Karpas-422 (cell line): ENCODE data around the gene PTPN14. TPM values are rescaled to one million over a fixed set of nuclear protein-coding genes. Genes with fewer than 3 reads are reported as not detected.

Experiments used
- DNase-seq: peaks from one replicate; pipeline ENCODE4 v3.0.0-alpha.2; 2015
- H2AFZ ChIP-seq: fragments of 200-600 bp; sonication (generic); 2 replicates; pipeline ENCODE4 v1.6.1; 2014; ENCODE audit warnings: antibody characterized with exemption, low read length, mixed read lengths
- H3K27ac ChIP-seq: fragments of 200-600 bp; sonication (generic); 2 replicates; pipeline ENCODE4 v1.5.1; 2014; ENCODE audit warnings: mild to moderate bottlenecking, low read length, moderate library complexity
- H3K27me3 ChIP-seq: fragments of 200-600 bp; sonication (generic); 2 replicates; pipeline ENCODE4 v1.6.1; 2014; ENCODE audit warnings: low read length, mixed read lengths
- H3K36me3 ChIP-seq: fragments of 200-600 bp; sonication (generic); 2 replicates; pipeline ENCODE4 v1.6.1; 2014; ENCODE audit warnings: low read length, mixed read lengths; ENCODE audit not compliant: insufficient read depth
- H3K4me1 ChIP-seq: fragments of 200-600 bp; sonication (generic); 2 replicates; pipeline ENCODE4 v1.6.1; 2014; ENCODE audit warnings: mild to moderate bottlenecking, low read length, mixed read lengths
- H3K4me2 ChIP-seq: fragments of 200-600 bp; sonication (generic); 2 replicates; pipeline ENCODE4 v1.6.1; 2014; ENCODE audit warnings: low read length, low read depth, mild to moderate bottlenecking; ENCODE audit not compliant: poor library complexity, severe bottlenecking
- H3K4me3 ChIP-seq: fragments of 200-600 bp; sonication (generic); 2 replicates; pipeline ENCODE4 v1.5.1; 2014; ENCODE audit warnings: mild to moderate bottlenecking, antibody characterized with exemption, low read length, mixed read lengths
- H3K79me2 ChIP-seq: fragments of 200-600 bp; sonication (generic); 2 replicates; pipeline ENCODE4 v1.6.1; 2014; ENCODE audit warnings: mild to moderate bottlenecking, low read length, mixed read lengths
- H3K9ac ChIP-seq: fragments of 200-600 bp; sonication (generic); 2 replicates; pipeline ENCODE4 v1.6.0; 2014; ENCODE audit warnings: low read length
- H3K9me2 ChIP-seq: fragments of 200-600 bp; sonication (generic), shearing (Covaris generic); replicated peaks from 2 replicates; pipeline ENCODE4 v1.6.0; 2014; ENCODE audit warnings: mild to moderate bottlenecking, low read length, moderate library complexity; ENCODE audit not compliant: insufficient read depth
- H3K9me3 ChIP-seq: fragments of 300-700, 200-600 bp; sonication (generic); 2 replicates; pipeline ENCODE4 v1.6.1; 2014; ENCODE audit warnings: low read length, mixed read lengths
- H4K20me1 ChIP-seq: fragments of 200-600 bp; sonication (generic); 2 replicates; pipeline ENCODE4 v1.6.1; 2014; ENCODE audit warnings: mild to moderate bottlenecking, antibody characterized with exemption, low read length, low read depth; ENCODE audit not compliant: insufficient read depth
- total RNA-seq: library from RNA; depleted of rRNA; stranded (reverse); fragments of >200 nt; shearing (Covaris generic); gene quantifications from 2 replicates; pipeline ENCODE4 v1.2.3, GENCODE V29; 2014; ENCODE audit warnings: low replicate concordance

Gene PTPN14
- total RNA-seq, 1 experiment from 2014 or later: 0.56 TPM

DNA sequence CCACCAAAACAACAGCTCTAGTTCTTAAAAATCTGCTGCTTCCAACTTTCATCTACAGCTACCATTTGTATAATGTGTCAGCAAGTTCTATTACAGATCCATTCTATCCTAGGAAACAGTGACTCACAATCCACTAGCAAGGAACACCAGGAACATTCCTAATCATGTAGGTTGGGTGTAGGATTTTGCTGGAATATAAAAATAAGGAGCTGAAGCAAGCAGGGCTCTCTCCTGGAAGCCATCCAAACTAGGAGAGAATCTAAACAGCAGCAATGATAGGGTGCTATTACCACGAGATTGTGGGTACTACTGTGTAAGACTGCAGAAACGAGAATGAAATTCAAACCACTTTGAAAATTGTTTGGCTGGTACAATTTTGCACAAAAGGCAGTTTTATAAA lies 135.0 kb downstream of the PTPN14 start:
- no peaks in the 10 kb centered on the region for H3K27me3 ChIP-seq
- no peak overlapping the region for H2AFZ ChIP-seq
- H3K79me2 ChIP-seq: no peaks in the 10 kb centered on the region
- DNase-seq: no peak
- H3K4me3 ChIP-seq: no peak overlapping the region
- no peaks in the 10 kb centered on the region for H4K20me1 ChIP-seq
- H3K9me3 ChIP-seq: no peaks in the 10 kb centered on the region
- no peaks in the 10 kb centered on the region for H3K36me3 ChIP-seq
- H3K4me2 ChIP-seq: no peak overlapping the region
- no peak overlapping the region for H3K27ac ChIP-seq
- no peaks in the 10 kb centered on the region for H3K9me2 ChIP-seq
- no peak overlapping the region for H3K9ac ChIP-seq
- peaks cover 23% of the 10 kb centered on the region for H3K4me1 ChIP-seq

DNA sequence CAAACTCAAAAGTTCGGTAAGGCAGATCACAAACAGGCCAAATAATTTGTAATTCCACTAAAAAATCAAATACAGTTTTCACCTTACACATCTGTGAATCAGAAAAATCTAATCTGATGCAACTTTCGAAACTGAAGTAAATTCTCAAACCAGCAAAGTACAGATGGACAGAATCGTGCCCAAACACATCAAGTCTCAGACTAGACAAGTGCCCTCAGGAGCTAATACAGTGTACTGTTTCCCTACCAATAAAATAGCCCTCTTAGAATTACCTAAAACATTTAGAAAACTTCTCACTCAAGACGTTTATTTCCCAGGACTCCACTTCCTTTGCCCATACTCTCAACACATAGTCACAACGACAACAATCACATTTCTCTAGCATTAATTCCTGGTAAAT lies 136.3 kb downstream of the PTPN14 start:
- no peaks in the 10 kb centered on the region for H4K20me1 ChIP-seq
- H3K27ac ChIP-seq: no peak overlapping the region
- no peaks in the 10 kb centered on the region for H3K27me3 ChIP-seq
- H2AFZ ChIP-seq: 0 out of 2 replicates have a peak overlapping the region, but pooled peaks have one; percentile 13
- peaks cover 28% of the 10 kb centered on the region for H3K4me1 ChIP-seq
- H3K79me2 ChIP-seq: no peaks in the 10 kb centered on the region
- peaks cover 3% of the 10 kb centered on the region; the same call in 1 of the 2 replicates for H3K36me3 ChIP-seq
- no peak overlapping the region for H3K9ac ChIP-seq
- no peak for DNase-seq
- H3K9me3 ChIP-seq: no peaks in the 10 kb centered on the region
- H3K9me2 ChIP-seq: no peaks in the 10 kb centered on the region
- no peak overlapping the region for H3K4me2 ChIP-seq
- no peak overlapping the region for H3K4me3 ChIP-seq

- no peaks in the 10 kb centered on the region for H3K9me3 ChIP-seq
- peaks cover 28% of the 10 kb centered on the region for H3K4me1 ChIP-seq
- peaks cover 3% of the 10 kb centered on the region; the same call in 1 of the 2 replicates for H3K36me3 ChIP-seq
- H3K9me2 ChIP-seq: no peaks in the 10 kb centered on the region
- no peak overlapping the region for H3K4me2 ChIP-seq
- 0 out of 2 replicates have a peak overlapping the region, but pooled peaks have one; percentile 13 for H2AFZ ChIP-seq
- H3K9ac ChIP-seq: no peak overlapping the region
- no peaks in the 10 kb centered on the region for H4K20me1 ChIP-seq
- H3K4me3 ChIP-seq: no peak overlapping the region
- no peaks in the 10 kb centered on the region for H3K79me2 ChIP-seq
- H3K27me3 ChIP-seq: no peaks in the 10 kb centered on the region
- no peak overlapping the region for H3K27ac ChIP-seq
- DNase-seq: no peak
These were observed 136.7 kb downstream of the PTPN14 start for GRCh38 chr1:214414691-214415090.

GRCh38 chr1:214413315-214413714 lies 138.1 kb downstream of the PTPN14 start:
- DNase-seq: no peak
- no peak overlapping the region for H3K4me3 ChIP-seq
- H3K9me3 ChIP-seq: no peaks in the 10 kb centered on the region
- no peak overlapping the region for H3K4me2 ChIP-seq
- no peaks in the 10 kb centered on the region for H4K20me1 ChIP-seq
- no peak overlapping the region for H3K9ac ChIP-seq
- H3K27ac ChIP-seq: no peak overlapping the region
- peaks cover 25% of the 10 kb centered on the region for H3K4me1 ChIP-seq
- H2AFZ ChIP-seq: no peak overlapping the region
- peaks cover 3% of the 10 kb centered on the region; the same call in 1 of the 2 replicates for H3K36me3 ChIP-seq
- no peaks in the 10 kb centered on the region for H3K79me2 ChIP-seq
- H3K9me2 ChIP-seq: no peaks in the 10 kb centered on the region
- H3K27me3 ChIP-seq: no peaks in the 10 kb centered on the region

DNA sequence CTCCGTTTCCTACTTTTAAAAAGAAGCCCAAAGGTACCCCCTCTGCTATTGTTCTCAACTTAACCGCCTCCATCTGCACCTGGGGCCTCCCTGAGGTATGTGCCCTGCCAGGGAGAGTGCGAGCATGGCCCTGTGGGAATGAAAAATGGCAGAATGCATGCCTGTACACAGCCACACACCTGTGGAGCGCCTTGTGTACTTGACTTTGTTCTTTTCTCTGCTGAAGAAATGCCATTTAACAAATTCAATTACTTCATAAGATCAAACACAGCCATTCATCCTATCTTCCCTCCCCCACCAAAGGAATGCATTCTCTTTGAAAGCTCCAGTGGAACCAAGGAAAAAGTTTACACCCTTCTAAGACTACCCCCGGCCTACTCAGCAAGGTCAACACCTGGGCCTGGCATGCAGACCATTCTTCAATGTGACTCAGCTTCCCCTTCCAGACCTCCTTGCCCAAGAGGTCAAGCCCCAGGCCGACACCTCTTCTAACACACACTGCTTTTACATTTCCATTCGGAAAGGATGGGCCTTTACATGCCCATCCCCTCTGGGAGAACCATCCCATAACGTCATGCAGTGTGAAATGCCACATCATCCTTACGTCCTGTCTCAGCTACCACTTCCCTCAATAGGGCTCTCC lies 146.7 kb downstream of the PTPN14 start:
- peak overlapping the region; percentile 53 for H3K4me2 ChIP-seq
- DNase-seq: no peak
- no peaks in the 10 kb centered on the region for H3K79me2 ChIP-seq
- H3K9me2 ChIP-seq: no peaks in the 10 kb centered on the region
- H3K27ac ChIP-seq: no peak overlapping the region
- no peak overlapping the region for H3K4me3 ChIP-seq
- H4K20me1 ChIP-seq: no peaks in the 10 kb centered on the region
- H2AFZ ChIP-seq: peak overlapping the region; percentile 55; the same call in 1 of the 2 replicates
- H3K4me1 ChIP-seq: peaks cover 25% of the 10 kb centered on the region
- H3K9me3 ChIP-seq: no peaks in the 10 kb centered on the region
- H3K36me3 ChIP-seq: no peaks in the 10 kb centered on the region; the same call in 1 of the 2 replicates
- no peak overlapping the region for H3K9ac ChIP-seq
- H3K27me3 ChIP-seq: no peaks in the 10 kb centered on the region

GRCh38 chr1:214404154-214404553 lies 147.2 kb downstream of the PTPN14 start:
- H2AFZ ChIP-seq: peak overlapping the region; percentile 55
- H3K9me2 ChIP-seq: no peaks in the 10 kb centered on the region
- no peak overlapping the region for H3K9ac ChIP-seq
- peak overlapping the region; percentile 53 for H3K4me2 ChIP-seq
- H3K27me3 ChIP-seq: no peaks in the 10 kb centered on the region
- H3K4me1 ChIP-seq: peaks cover 28% of the 10 kb centered on the region
- peak overlapping the region; percentile 34; the same call in 1 of the 2 replicates for H3K27ac ChIP-seq
- no peaks in the 10 kb centered on the region for H4K20me1 ChIP-seq
- peak overlapping the region; percentile 14; the same call in 1 of the 2 replicates for H3K4me3 ChIP-seq
- H3K9me3 ChIP-seq: no peaks in the 10 kb centered on the region
- no peaks in the 10 kb centered on the region for H3K79me2 ChIP-seq
- DNase-seq: peak; percentile 63
- no peaks in the 10 kb centered on the region; the same call in 1 of the 2 replicates for H3K36me3 ChIP-seq

GRCh38 chr1:214403431-214403830 lies 148.0 kb downstream of the PTPN14 start:
- Histone ChIP-seq H3K27me3 (no peaks in the 10 kb centered on the region), H3K4me3 (no peak overlapping the region), H3K36me3 (no peaks in the 10 kb centered on the region; the same call in 1 of the 2 replicates), H3K79me2 (no peaks in the 10 kb centered on the region), H3K9ac (no peak overlapping the region), H3K4me1 (peaks cover 28% of the 10 kb centered on the region), H2AFZ (no peak overlapping the region; the same call in 1 of the 2 replicates), H3K9me2 (no peaks in the 10 kb centered on the region), H3K4me2 (peak overlapping the region; percentile 53), H3K9me3 (no peaks in the 10 kb centered on the region), H4K20me1 (no peaks in the 10 kb centered on the region), H3K27ac (no peak overlapping the region)
- DNase-seq: no peak

GRCh38 chr1:214402613-214403083 lies 148.8 kb downstream of the PTPN14 start:
- no peak overlapping the region for H3K27ac ChIP-seq
- H3K36me3 ChIP-seq: no peaks in the 10 kb centered on the region; the same call in 1 of the 2 replicates
- H3K4me2 ChIP-seq: no peak overlapping the region
- H4K20me1 ChIP-seq: no peaks in the 10 kb centered on the region
- H3K9me2 ChIP-seq: no peaks in the 10 kb centered on the region
- no peaks in the 10 kb centered on the region for H3K9me3 ChIP-seq
- no peaks in the 10 kb centered on the region for H3K79me2 ChIP-seq
- no peaks in the 10 kb centered on the region for H3K27me3 ChIP-seq
- DNase-seq: no peak
- no peak overlapping the region for H3K4me3 ChIP-seq
- H3K9ac ChIP-seq: no peak overlapping the region
- peaks cover 25% of the 10 kb centered on the region for H3K4me1 ChIP-seq
- no peak overlapping the region for H2AFZ ChIP-seq
